Right cardiac atrium (tissue), 5 donors: ENCODE measurements around the gene RIMKLB. TPM values are rescaled to one million over a fixed set of nuclear protein-coding genes. Genes with fewer than 3 reads are reported as not detected.
"Not testable (repeated sequence)": the region's sequence is repeated elsewhere in the genome, so short reads cannot be mapped to it uniquely, and the experiment has no call there.

Experiments used
- ATAC-seq, 2 donors: fragments of 200-7000 bp; cut with Tn5 transposase; one replicate each; pipeline versions ENCODE4 v1.8.0 to v1.9.1; 2020; ENCODE audit warnings: moderate library complexity in 2 of 2, mild to moderate bottlenecking in 1 of 2
- DNase-seq, 3 donors: peaks; one replicate each; pipeline ENCODE4 v3.0.0-alpha.2; 2020
- H3K27ac ChIP-seq: one replicate; pipeline ENCODE4 v1.5.1; 2013; ENCODE audit warnings: mild to moderate bottlenecking, low read length, control low read depth, moderate library complexity
- H3K27me3 ChIP-seq: one replicate; pipeline ENCODE4 v1.6.1; 2013; ENCODE audit not compliant: control insufficient read depth, insufficient read depth
- H3K4me1 ChIP-seq: one replicate; pipeline ENCODE4 v1.6.1; 2013; ENCODE audit warnings: low read length; ENCODE audit not compliant: control insufficient read depth, insufficient read depth
- H3K4me3 ChIP-seq: one replicate; pipeline ENCODE4 v1.5.1; 2013; ENCODE audit warnings: low read length, control low read depth
- H3K9me3 ChIP-seq: one replicate; pipeline ENCODE4 v1.6.1; 2013; ENCODE audit warnings: low read length; ENCODE audit not compliant: control insufficient read depth
- WGBS: extraction: QIAGEN DNeasy Blood & Tissue Kit; methylation state at CpG from one replicate; pipeline ENCODE4 v1.1.7; 2013; 5-methylcytosine and 5-hydroxymethylcytosine counted together
- intact Hi-C, 4 donors: fragments of 100-400 bp; cut with DNase I; formaldehyde crosslinking; loops; one replicate each; pipeline versions ENCODE4 v1.11.0 to v1.14.0; 2022 to 2023
- polyA plus RNA-seq: library from polyadenylated mRNA; stranded (reverse); fragments of 200-250 nt; gene quantifications from one replicate; pipeline ENCODE4 v1.2.3, GENCODE V29; 2013
- total RNA-seq, 4 donors: library from RNA; stranded (reverse); fragmentation: NEBNext Ultra II Directional; extraction: Animal tissue kit (Norgen Biotek cat#: 25700); gene quantifications; one replicate each; pipeline ENCODE4 v1.2.1, GENCODE V29; 2021
- donor health status: healthy with polysubstance abuse.
- donor health status: DM: no; HTN: yes; CAD: no.
- donor health status: DM: no; HTN: no; CAD: no.
- donor health status: DM: no; HTN: yes; CAD: no; lungs with severe emphysema.
- donor health status: DM: yes; HTN: yes; CAD: no.

The RIMKLB gene
- total and polyA plus RNA-seq, 5 donors = 11.3 to 17.6 (median 13.9) TPM

DNA sequence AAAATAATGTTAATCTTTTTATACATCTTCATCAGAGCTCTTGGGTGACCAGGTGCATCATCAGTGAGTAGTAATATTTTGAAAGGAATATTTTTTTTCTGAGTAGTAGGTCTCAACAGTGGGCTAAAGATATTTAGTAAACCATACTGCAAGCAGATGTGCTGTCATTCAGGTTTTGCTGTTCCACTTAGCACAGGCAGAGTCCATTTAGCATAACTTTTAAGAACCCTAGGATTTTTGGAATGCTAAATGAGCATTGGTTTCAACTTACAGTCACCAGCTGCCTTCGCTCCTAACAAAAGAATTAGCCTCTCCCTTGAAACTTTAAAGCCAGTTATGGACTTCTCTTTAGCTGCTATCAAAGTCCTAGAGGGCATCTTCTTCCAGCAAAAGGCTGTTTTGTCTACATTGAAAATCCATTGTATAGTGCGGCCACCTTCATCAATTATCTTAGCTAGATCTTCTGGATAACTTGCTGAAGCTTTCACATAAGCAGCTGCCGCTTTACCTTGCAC is 24.6 kb downstream of the RIMKLB start:
- DNase-seq (no peak), ATAC-seq (no peak)
- Histone ChIP-seq H3K4me3 (no peak overlapping the region), H3K4me1 (no peaks in the 10 kb centered on the region), H3K9me3 (no peaks in the 10 kb centered on the region), H3K27me3 (no peaks in the 10 kb centered on the region), H3K27ac (no peak overlapping the region)
- WGBS = 96% methylated on average over 3 of the region's 3 CpGs
- intact Hi-C loops = no loop called here

DNA sequence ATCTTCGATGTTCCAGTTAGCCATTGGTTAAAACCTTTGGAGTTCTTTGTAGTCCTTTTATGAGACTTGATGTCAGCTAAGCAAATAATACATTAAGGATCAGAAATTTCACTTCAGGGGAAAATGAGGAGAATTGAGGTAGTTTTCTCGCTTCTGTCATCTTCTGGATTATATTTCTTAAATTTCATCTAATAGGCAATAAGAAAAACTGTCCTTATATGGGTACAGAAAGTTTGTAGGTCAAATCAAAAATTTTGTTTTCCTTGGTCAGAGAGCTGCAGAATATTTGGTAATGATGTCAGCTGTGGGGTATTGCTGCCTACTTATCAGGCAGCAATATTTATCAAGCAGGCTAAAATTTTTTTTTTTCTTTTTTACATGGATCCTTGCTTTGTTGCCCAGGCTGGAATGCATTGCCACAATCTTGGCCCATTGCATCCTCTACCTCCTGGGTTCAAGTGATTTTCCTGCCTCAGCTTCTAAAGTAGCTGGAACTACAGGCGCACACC is 37.1 kb downstream of the RIMKLB start:
- peak in 1 of 2 donors; percentile 77 for ATAC-seq

DNA sequence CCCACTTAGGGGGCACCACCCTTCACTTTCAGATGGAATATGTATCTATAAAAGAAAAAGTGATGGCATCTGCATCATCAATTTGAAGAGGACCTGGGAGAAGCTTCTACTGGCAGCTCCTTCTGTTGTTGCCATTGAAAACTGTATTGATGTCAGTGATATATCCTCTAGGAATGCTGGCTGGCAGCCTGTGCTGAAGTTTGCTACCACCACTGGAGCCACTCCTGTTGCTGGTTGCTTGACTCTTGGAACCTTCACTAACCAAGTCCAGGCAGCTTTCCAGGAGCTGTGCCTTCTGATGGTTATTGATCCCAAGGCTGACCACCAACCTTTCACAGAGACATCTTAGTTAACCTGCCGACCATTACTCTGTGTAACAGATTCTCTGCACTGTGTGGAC is 44.7 kb downstream of the RIMKLB start:
- 95% methylated on average over 1 of the region's 1 CpG for WGBS
- peaks cover 5% of the 10 kb centered on the region for H3K4me1 ChIP-seq
- DNase-seq (no peak), ATAC-seq (peak in 1 of 2 donors; percentile 19)
- no peaks in the 10 kb centered on the region for H3K27me3 ChIP-seq
- intact Hi-C loops = no loop called here
- no peaks in the 10 kb centered on the region for H3K9me3 ChIP-seq
- no peak overlapping the region for H3K27ac ChIP-seq
- no peak overlapping the region for H3K4me3 ChIP-seq

More for the DNA sequence above, 37.1 kb downstream of the RIMKLB start:
- intact Hi-C loops = no loop called here
- 68% methylated on average over 3 of the region's 3 CpGs for WGBS
- DNase-seq = no peak
- no peaks in the 10 kb centered on the region for H3K27me3 ChIP-seq
- peaks cover 3% of the 10 kb centered on the region for H3K4me1 ChIP-seq
- no peak overlapping the region for H3K27ac ChIP-seq
- no peak overlapping the region for H3K4me3 ChIP-seq
- no peaks in the 10 kb centered on the region for H3K9me3 ChIP-seq

DNA sequence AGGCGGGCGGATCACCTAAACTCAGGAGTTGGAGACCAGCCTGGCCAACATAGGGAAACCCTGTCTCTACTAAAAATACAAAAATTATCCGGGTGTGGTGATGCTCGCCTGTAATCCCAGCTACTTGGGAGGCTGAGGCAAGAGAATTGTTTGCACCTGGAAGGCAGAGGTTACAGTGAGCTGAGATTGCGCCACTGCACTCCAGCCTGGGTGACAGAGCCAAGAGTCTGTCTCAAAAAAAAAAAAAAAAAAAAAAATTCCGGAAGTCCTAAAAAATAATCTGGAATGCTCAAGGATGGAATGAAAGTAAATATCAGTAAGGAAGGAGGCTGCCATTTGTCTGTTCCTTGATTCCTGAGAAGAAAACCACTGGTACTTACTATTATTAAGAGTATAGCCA is 45.3 kb downstream of the RIMKLB start:
- H3K4me1 ChIP-seq, DNase-seq, H3K27me3 ChIP-seq, H3K4me3 ChIP-seq, H3K9me3 ChIP-seq, intact Hi-C loops, ATAC-seq, H3K27ac ChIP-seq: not testable (repeated sequence)
- 93% methylated on average over 6 of the region's 6 CpGs for WGBS

DNA sequence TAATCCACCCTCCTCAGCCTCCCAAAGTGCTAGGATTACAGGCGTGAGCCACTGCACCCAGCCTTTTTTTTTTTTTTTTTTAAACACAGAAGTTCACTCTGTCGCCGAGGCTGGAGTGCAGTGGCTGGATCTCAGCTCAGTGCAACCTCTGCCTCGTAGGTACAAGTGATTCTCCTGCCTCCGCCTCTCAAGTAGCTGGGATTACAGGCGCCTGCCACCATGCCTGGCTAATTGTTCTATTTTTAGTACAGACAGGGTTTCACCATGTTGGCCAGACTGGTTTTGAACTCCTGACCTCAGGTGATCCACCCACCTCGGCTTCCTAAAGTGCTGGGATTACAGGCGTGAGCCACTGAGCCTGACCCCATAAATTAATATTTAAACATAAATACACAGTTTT is 47.8 kb downstream of the RIMKLB start:
- intact Hi-C loops, ATAC-seq: not testable (repeated sequence)
- WGBS = 92% methylated on average over 8 of the region's 8 CpGs

DNA sequence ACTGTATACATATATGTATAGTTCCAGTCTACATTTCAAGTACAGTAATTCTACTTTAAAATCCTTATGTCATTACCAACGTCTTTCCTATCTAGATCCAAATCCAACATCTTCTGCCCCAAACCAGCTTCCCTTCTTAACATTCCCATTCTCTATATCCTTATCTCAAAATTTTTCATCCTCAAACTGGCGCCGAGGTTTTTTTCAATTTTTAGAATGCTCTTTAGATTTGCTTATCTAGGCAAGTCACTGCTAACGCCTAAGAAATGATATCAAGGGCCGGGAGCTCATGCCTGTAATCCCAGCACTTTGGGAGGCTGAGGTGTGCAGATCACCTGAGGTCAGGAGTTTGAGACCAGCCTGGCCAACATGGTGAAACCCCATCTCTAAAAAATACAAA is 48.3 kb downstream of the RIMKLB start:
- DNase-seq (no peak), ATAC-seq (no peak)
- no peaks in the 10 kb centered on the region for H3K9me3 ChIP-seq
- peaks cover 5% of the 10 kb centered on the region for H3K4me1 ChIP-seq
- WGBS = 75% methylated on average over 5 of the region's 5 CpGs
- H3K4me3 ChIP-seq = no peak overlapping the region
- no peak overlapping the region for H3K27ac ChIP-seq
- intact Hi-C loops = no loop called here
- no peaks in the 10 kb centered on the region for H3K27me3 ChIP-seq

More for the DNA sequence above, 47.8 kb downstream of the RIMKLB start:
- not testable (repeated sequence) for H3K9me3 ChIP-seq, DNase-seq, H3K27me3 ChIP-seq, H3K27ac ChIP-seq, H3K4me3 ChIP-seq, H3K4me1 ChIP-seq

DNA sequence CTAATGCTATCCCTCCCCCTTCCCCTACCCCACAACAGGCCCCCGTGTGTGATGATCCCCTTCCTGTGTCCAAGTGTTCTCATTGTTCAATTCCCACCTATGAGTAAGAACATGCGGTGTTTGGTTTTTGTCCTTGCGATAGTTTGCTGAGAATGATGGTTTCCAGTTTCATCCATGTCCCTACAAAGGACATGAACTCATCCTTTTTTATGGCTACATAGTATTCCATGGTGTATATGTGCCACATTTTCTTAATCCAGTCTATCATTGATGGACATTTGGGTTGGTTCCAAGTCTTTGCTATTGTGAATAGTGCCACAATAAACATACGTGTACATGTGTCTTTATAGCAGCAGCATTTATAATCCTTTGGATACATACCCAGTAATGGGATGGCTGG is 62.3 kb downstream of the RIMKLB start:
- H3K27me3 ChIP-seq, H3K4me3 ChIP-seq, DNase-seq, ATAC-seq, H3K4me1 ChIP-seq, H3K27ac ChIP-seq, intact Hi-C loops, H3K9me3 ChIP-seq: not testable (repeated sequence)
- 97% methylated on average over 4 of the region's 4 CpGs for WGBS

DNA sequence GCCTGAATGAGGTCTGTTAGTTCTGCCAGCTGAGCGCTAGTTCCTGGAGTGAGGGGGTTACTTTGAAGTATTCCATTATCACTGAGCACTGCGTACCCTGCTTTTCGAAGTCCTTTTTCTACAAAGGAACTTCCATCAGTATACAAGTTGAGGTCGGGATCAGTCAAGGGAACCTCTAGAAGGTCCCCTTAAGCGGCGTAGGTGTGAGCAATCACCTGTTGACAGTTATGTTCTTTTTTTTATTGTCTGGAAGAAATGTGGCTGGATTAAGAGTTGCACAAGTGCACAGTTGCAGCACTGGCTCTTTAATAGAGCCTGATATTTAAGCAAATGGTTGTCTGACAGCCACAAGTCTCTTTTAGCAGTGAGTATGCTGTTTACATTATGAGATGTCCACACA is 64.9 kb downstream of the RIMKLB start:
- H3K4me3 ChIP-seq, H3K27ac ChIP-seq, H3K9me3 ChIP-seq, intact Hi-C loops, ATAC-seq, H3K27me3 ChIP-seq, H3K4me1 ChIP-seq, DNase-seq: not testable (repeated sequence)
- 86% methylated on average over 6 of the region's 6 CpGs for WGBS

DNA sequence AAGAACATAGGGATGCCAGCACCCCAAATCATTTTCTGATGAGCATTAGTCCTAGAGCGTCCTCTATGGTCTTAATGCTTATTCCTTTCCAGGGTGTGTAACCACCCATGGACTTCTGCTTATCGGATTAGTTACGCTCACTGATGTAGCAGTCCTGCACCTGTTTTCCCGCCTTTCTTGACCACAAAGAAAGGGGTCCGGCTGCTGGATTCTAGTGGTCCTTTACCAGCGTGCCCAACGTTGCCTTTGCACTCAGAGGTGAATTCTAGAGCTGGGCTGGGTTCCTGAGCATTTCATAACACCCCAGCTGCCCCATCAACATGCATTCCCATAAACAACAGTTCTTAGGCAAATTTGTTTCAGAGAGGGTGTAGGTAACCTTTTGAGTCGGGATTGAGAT is 68.3 kb downstream of the RIMKLB start:
- ATAC-seq, H3K4me3 ChIP-seq, H3K4me1 ChIP-seq, H3K27me3 ChIP-seq, H3K9me3 ChIP-seq, intact Hi-C loops, H3K27ac ChIP-seq, DNase-seq: not testable (repeated sequence)
- 96% methylated on average over 8 of the region's 8 CpGs for WGBS

DNA sequence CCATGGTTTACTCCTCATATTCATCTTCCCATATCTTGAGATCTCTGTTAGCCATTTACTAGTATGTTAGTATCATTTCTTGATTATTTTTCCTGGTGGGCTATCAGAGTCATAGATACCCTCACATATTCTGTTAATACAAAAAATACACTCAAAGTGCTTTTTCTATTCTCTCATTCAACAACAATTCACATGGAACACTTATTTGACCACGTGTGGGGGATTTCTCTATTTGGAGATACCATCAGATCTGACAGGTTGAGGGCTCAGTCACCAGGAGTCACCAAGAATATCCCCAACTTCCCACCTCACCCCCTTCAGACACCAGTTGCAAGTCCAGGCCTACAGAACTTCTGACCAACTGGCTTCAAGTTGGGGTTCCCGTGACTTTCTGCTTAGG is 72.7 kb downstream of the RIMKLB start:
- no peaks in the 10 kb centered on the region for H3K4me1 ChIP-seq
- H3K27ac ChIP-seq = no peak overlapping the region
- WGBS = 93% methylated on average over 2 of the region's 2 CpGs
- H3K9me3 ChIP-seq = no peaks in the 10 kb centered on the region
- no peak for ATAC-seq
- no peak for DNase-seq
- H3K4me3 ChIP-seq = no peak overlapping the region
- no peaks in the 10 kb centered on the region for H3K27me3 ChIP-seq
- intact Hi-C loops = no loop called here

DNA sequence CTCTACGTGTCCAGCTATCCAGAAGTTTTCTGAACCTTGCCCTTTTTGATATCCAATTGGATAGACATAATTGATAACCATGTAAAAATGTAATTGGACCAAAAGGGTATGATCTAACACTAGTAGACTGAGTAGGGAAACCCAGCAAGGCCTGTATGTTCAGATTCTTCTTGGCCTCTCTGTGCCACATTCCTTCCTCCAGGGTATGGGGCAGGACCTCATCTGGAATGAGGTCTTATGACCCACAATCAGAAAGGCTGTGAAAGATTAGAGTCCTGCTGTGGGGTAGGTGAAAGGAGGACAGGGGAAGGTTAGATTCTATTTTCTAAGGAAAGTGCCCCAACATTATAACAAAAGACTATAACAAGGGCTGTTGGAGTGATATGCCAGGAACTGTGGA is 73.3 kb downstream of the RIMKLB start:
- Histone ChIP-seq H3K27me3 (no peaks in the 10 kb centered on the region), H3K4me3 (no peak overlapping the region), H3K4me1 (no peaks in the 10 kb centered on the region), H3K27ac (no peak overlapping the region), H3K9me3 (no peaks in the 10 kb centered on the region)
- WGBS = 98% methylated on average over 1 of the region's 1 CpG
- DNase-seq (no peak), ATAC-seq (no peak)
- intact Hi-C loops = no loop called here

DNA sequence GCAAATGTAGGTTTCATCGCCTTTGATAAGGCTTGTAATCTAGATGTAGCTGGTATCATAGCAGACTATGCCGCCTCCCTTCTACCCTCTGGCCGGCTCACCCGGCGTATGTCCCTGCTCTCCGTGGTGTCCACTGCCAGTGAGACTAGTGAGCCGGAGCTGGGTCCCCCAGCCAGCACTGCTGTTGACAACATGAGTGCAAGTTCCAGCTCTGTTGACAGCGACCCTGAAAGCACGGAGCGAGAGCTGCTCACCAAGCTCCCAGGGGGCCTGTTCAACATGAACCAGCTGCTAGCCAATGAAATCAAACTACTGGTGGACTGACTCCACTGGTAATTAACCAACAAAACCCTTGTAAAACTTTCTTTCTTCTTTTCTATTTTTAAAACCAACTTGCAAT is 75.7 kb downstream of the RIMKLB start:
- intact Hi-C loops = no loop called here
- ATAC-seq (peak; percentile 73 to 96), DNase-seq (peak; percentile 50 to 89 (median 87))
- Histone ChIP-seq H3K27me3 (no peaks in the 10 kb centered on the region), H3K4me1 (no peaks in the 10 kb centered on the region), H3K27ac (no peak overlapping the region), H3K4me3 (no peak overlapping the region), H3K9me3 (no peaks in the 10 kb centered on the region)
- WGBS = 64% methylated on average over 10 of the region's 10 CpGs
